Activated T-cell treated with anti-CD3 and anti-CD28 coated beads, Interleukin-2, amount 50 U/mL, for 72 hours (primary cell): ENCODE measurements around the gene LAMA1. TPM values are rescaled to one million over a fixed set of nuclear protein-coding genes. Genes with fewer than 3 reads are reported as not detected.
A peak's percentile ranks its signal among the peaks of the same experiment; 100 is the strongest.

Source experiments
- ATAC-seq, 2 donors: fragments of 150-1000 bp; cut with Tn5 transposase; replicated peaks in 1 of 2; 2 replicates each; pipeline ENCODE4 v1.10.0; 2021; ENCODE audit warnings: moderate library complexity in 2 of 2, mild to moderate bottlenecking in 1 of 2
- DNase-seq, 2 donors: peaks; one replicate each; pipeline ENCODE4 v3.0.0; 2021 to 2022; ENCODE audit warnings: mixed read lengths in 1 of 2
- H3K27ac Mint-ChIP-seq: one replicate; pipeline ENCODE4 v1.8.0; 2022; ENCODE audit warnings: mild to moderate bottlenecking, moderate library complexity, mixed read lengths
- H3K27me3 Mint-ChIP-seq: one replicate; pipeline ENCODE4 v1.8.0; 2022; ENCODE audit warnings: low read depth, mixed read lengths
- H3K36me3 Mint-ChIP-seq, 2 donors: one replicate each; pipeline ENCODE4 v1.8.0; 2022; ENCODE audit warnings: mixed read lengths in 2 of 2, mild to moderate bottlenecking in 1 of 2; ENCODE audit not compliant: insufficient read depth in 2 of 2
- H3K4me1 Mint-ChIP-seq: one replicate; pipeline ENCODE4 v1.8.0; 2022; ENCODE audit warnings: low read depth, mixed read lengths
- H3K4me3 Mint-ChIP-seq, 2 donors: one replicate each; pipeline ENCODE4 v1.8.0; 2022; ENCODE audit warnings: mild to moderate bottlenecking in 2 of 2, mixed read lengths in 2 of 2, moderate library complexity in 2 of 2
- H3K9me3 Mint-ChIP-seq, 2 donors: one replicate each; pipeline ENCODE4 v1.8.0; 2022; ENCODE audit warnings: mixed read lengths in 2 of 2
- total RNA-seq, 2 donors: library from RNA; stranded (reverse); gene quantifications; one replicate each; pipeline ENCODE4 v1.2.3, GENCODE V29; 2022

The LAMA1 gene
- total RNA-seq, 2 donors from 2014 or later, result not detected

DNA sequence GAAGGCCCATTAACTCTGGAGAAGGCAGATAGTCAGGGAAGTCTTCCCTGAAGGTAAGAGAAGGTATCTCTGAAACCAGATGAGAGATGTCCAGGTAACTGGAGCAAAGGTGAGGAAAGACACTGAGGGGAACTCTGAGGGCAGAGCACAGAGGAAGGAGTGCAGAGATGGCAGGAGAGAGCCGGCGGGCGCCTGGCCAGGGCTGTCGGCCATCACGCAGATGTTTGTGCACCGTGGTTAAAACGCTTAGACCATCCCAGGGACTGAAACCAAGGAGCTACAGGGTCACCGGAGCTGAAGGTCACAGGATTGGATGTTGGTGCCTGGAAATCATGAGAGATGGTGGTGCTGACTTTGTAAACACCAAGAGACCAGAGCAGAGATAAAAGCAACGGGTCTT lies 55.4 kb downstream of the LAMA1 start:
- Mint-ChIP-seq H3K36me3 (no peaks in the 10 kb centered on the region), H3K4me1 (no peaks in the 10 kb centered on the region), H3K9me3 (peaks cover 0 to 2% of the 10 kb centered on the region in 2 donors), H3K27me3 (no peaks in the 10 kb centered on the region), H3K4me3 (no peak overlapping the region), H3K27ac (no peak overlapping the region)
- ATAC-seq (no peak), DNase-seq (no peak)

- ATAC-seq (no peak), DNase-seq (no peak)
- H3K36me3 Mint-ChIP-seq, result no peaks in the 10 kb centered on the region
- H3K9me3 Mint-ChIP-seq, result peaks cover 0 to 2% of the 10 kb centered on the region in 2 donors
- no peak overlapping the region for H3K27ac Mint-ChIP-seq
- no peaks in the 10 kb centered on the region for H3K27me3 Mint-ChIP-seq
- H3K4me3 Mint-ChIP-seq, result no peak overlapping the region
- no peaks in the 10 kb centered on the region for H3K4me1 Mint-ChIP-seq
Observed at GRCh38 chr18:7059276-7059675, 58.3 kb downstream of the LAMA1 start.

- no peak overlapping the region for H3K4me3 Mint-ChIP-seq
Observed at GRCh38 chr18:7056026-7056425, 61.6 kb downstream of the LAMA1 start.

DNA sequence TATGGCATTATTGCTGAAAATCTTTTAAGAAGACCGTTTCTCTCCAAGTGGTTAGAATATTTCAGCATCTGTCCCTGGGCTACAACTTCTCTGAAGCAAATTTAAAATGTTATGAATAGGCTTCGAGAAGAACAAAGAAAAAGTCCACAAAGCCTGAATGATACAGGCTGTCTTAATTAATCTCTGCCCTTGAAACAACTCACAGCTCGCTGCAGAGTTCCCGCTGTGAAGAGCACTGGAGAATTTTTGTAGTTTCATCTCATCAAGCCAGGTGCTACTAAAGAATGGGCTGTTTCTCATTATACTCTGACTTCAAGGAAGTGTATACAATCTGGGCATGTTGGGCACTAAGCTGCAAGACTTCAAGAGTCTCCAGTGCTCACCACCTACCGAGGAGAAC lies 67.6 kb downstream of the LAMA1 start:
- no peak overlapping the region for H3K4me3 Mint-ChIP-seq
- no peaks in the 10 kb centered on the region for H3K36me3 Mint-ChIP-seq
- DNase-seq, result no peak
- no peak for ATAC-seq
- H3K27ac Mint-ChIP-seq, result no peak overlapping the region
- no peaks in the 10 kb centered on the region for H3K9me3 Mint-ChIP-seq
- H3K4me1 Mint-ChIP-seq, result no peaks in the 10 kb centered on the region
- no peaks in the 10 kb centered on the region for H3K27me3 Mint-ChIP-seq

More at GRCh38 chr18:7056026-7056425, 61.6 kb downstream of the LAMA1 start:
- Mint-ChIP-seq H3K27me3 (no peaks in the 10 kb centered on the region), H3K36me3 (no peaks in the 10 kb centered on the region), H3K4me1 (no peaks in the 10 kb centered on the region), H3K27ac (no peak overlapping the region), H3K9me3 (no peaks in the 10 kb centered on the region)
- no peak for ATAC-seq
- no peak for DNase-seq

DNA sequence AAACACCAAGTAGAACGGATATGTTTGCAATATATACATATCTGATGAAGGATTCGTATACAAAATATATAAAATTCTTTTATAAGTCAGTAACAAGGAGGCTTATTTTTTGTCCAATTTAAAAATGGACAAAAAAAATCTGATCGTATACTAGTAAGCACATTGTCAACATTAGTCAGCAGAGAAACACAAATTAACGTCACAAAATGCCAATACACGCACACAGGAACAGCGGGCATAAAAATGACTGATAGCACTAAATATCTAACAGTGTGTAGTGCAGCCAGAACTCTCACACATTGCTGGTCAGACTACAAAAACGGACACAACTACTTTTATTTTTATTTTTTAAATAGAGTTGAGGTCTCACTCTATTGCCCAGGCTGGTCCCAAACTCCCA lies 69.5 kb downstream of the LAMA1 start:
- no peaks in the 10 kb centered on the region for H3K4me1 Mint-ChIP-seq
- H3K4me3 Mint-ChIP-seq, result no peak overlapping the region
- no peaks in the 10 kb centered on the region for H3K27me3 Mint-ChIP-seq
- no peak overlapping the region for H3K27ac Mint-ChIP-seq
- H3K9me3 Mint-ChIP-seq, result no peaks in the 10 kb centered on the region
- DNase-seq, result no peak
- H3K36me3 Mint-ChIP-seq, result no peaks in the 10 kb centered on the region
- ATAC-seq, result no peak

- Mint-ChIP-seq H3K4me3 (no peak overlapping the region), H3K4me1 (no peaks in the 10 kb centered on the region), H3K36me3 (no peaks in the 10 kb centered on the region), H3K27me3 (no peaks in the 10 kb centered on the region), H3K27ac (no peak overlapping the region), H3K9me3 (no peaks in the 10 kb centered on the region)
- ATAC-seq, result no peak
- no peak for DNase-seq
Observed at GRCh38 chr18:7047336-7047735, 70.3 kb downstream of the LAMA1 start.

DNA sequence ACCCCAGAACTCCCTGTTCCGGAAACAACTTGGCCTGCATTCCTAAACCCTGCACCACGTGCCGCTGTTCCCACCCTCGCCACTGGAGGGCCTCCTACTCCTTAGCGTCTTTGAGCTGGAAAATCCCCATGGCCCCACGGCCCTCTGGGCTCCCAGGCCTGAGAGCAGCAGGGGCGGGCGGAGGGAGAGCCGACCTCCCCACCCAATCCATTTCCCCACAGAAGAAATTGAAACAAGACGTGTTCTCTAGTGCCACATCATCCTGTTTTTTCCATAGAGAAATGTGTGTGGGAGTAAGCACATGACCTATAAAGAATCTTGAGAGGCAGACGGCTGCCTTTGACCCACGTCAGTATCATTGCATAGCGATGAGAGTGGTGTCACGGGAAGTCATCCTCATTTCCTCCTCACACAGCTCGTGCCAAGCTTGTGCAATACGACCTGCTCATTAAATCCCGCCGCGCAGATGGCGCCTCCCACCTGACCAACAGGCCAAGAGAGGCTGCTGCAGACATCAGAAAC lies 79.2 kb downstream of the LAMA1 start:
- Mint-ChIP-seq H3K27ac (no peak overlapping the region), H3K4me1 (no peaks in the 10 kb centered on the region), H3K27me3 (no peaks in the 10 kb centered on the region), H3K36me3 (no peaks in the 10 kb centered on the region), H3K4me3 (no peak overlapping the region), H3K9me3 (no peaks in the 10 kb centered on the region)
- no peak for DNase-seq
- ATAC-seq, result peak in 1 of 2 donors; percentile 26

DNA sequence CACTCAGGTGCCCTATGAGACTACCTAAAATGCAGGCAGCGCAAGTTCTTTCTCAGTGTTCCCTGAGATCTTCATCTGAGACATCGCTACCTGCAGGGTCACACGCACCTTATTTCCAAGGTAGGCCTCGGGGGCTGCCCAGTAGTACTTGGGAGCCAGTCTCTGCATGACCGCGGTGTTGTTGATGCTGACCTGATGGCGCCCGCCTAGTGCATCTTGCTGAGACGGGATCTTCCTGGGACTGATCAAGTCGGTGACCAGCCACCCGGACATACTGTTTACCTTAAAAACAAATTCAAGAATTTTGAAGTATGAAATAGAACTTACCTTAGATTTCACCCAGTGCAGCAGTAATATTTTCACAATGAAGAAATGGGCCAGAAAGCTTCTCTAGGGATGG lies 80.1 kb downstream of the LAMA1 start:
- Mint-ChIP-seq H3K4me1 (no peaks in the 10 kb centered on the region), H3K9me3 (no peaks in the 10 kb centered on the region), H3K4me3 (no peak overlapping the region), H3K27me3 (no peaks in the 10 kb centered on the region), H3K27ac (no peak overlapping the region), H3K36me3 (no peaks in the 10 kb centered on the region)
- no peak for ATAC-seq
- no peak for DNase-seq

GRCh38 chr18:7035807-7036206 lies 81.8 kb downstream of the LAMA1 start:
- no peaks in the 10 kb centered on the region for H3K36me3 Mint-ChIP-seq
- no peak overlapping the region for H3K4me3 Mint-ChIP-seq
- no peaks in the 10 kb centered on the region for H3K4me1 Mint-ChIP-seq
- H3K27ac Mint-ChIP-seq, result no peak overlapping the region
- no peaks in the 10 kb centered on the region for H3K27me3 Mint-ChIP-seq
- H3K9me3 Mint-ChIP-seq, result no peaks in the 10 kb centered on the region
- DNase-seq, result no peak
- ATAC-seq, result no peak

DNA sequence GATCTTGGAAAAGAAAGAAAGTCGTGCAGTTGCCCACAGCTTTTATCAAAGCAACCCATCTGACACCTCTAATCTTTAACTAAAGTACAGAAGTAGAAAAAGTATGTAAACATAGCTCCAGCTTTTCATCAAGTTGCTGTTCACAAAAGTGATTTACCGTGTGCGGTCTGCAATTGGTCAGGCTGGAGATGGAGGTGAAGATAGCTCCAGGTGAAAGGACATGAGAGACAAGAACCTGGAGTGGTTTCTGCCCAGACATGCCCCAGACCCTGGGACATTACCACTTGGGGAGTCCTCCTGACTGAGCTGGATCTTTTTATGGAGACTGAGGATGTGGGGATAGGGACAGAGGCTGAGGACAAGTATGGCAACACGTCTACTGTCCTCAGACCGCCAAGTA lies 82.7 kb downstream of the LAMA1 start:
- no peak overlapping the region for H3K27ac Mint-ChIP-seq
- ATAC-seq (no peak), DNase-seq (no peak)
- H3K4me1 Mint-ChIP-seq, result no peaks in the 10 kb centered on the region
- no peaks in the 10 kb centered on the region for H3K36me3 Mint-ChIP-seq
- no peaks in the 10 kb centered on the region for H3K9me3 Mint-ChIP-seq
- H3K4me3 Mint-ChIP-seq, result no peak overlapping the region
- H3K27me3 Mint-ChIP-seq, result no peaks in the 10 kb centered on the region

DNA sequence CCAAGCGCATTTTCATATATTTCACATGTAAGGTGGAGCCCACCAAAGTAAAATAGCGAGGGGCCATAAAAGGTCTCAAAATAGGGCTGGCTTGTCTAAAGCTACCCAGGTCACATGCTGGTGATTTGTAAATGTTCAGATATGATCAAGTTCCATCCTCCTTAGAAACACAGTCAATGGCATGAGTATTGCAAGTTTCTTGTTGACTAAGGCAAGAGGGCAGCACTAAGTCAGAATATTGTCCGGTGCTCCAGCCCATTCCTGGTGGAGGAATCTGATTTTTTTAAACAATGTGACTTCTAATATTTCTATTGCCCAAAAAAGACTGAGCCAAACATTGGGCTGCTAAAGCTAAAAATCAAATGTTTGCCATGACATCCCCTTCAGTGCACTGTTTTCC lies 85.1 kb downstream of the LAMA1 start:
- H3K9me3 Mint-ChIP-seq, result no peaks in the 10 kb centered on the region
- no peak for DNase-seq
- H3K27ac Mint-ChIP-seq, result no peak overlapping the region
- no peaks in the 10 kb centered on the region for H3K36me3 Mint-ChIP-seq
- no peaks in the 10 kb centered on the region for H3K27me3 Mint-ChIP-seq
- ATAC-seq, result no peak
- H3K4me1 Mint-ChIP-seq, result no peaks in the 10 kb centered on the region
- H3K4me3 Mint-ChIP-seq, result no peak overlapping the region

GRCh38 chr18:7028625-7029024 lies 89.0 kb downstream of the LAMA1 start:
- Mint-ChIP-seq H3K4me1 (no peaks in the 10 kb centered on the region), H3K9me3 (no peaks in the 10 kb centered on the region), H3K36me3 (no peaks in the 10 kb centered on the region), H3K27me3 (no peaks in the 10 kb centered on the region), H3K27ac (no peak overlapping the region), H3K4me3 (no peak overlapping the region)
- DNase-seq, result no peak
- ATAC-seq, result no peak

GRCh38 chr18:7025194-7025593 lies 92.4 kb downstream of the LAMA1 start:
- Mint-ChIP-seq H3K27ac (no peak overlapping the region), H3K36me3 (no peaks in the 10 kb centered on the region), H3K27me3 (no peaks in the 10 kb centered on the region), H3K9me3 (no peaks in the 10 kb centered on the region), H3K4me3 (no peak overlapping the region), H3K4me1 (no peaks in the 10 kb centered on the region)
- DNase-seq, result no peak
- ATAC-seq, result no peak

- no peak overlapping the region for H3K27ac Mint-ChIP-seq
- no peaks in the 10 kb centered on the region for H3K4me1 Mint-ChIP-seq
- H3K36me3 Mint-ChIP-seq, result no peaks in the 10 kb centered on the region
- H3K4me3 Mint-ChIP-seq, result no peak overlapping the region
- ATAC-seq, result no peak
- H3K27me3 Mint-ChIP-seq, result no peaks in the 10 kb centered on the region
- no peaks in the 10 kb centered on the region for H3K9me3 Mint-ChIP-seq
- no peak for DNase-seq
Observed at GRCh38 chr18:7023581-7023980, 94.0 kb downstream of the LAMA1 start.
